ENCODE measurements around the gene TUSC2. TPM values are rescaled to one million over a fixed set of nuclear protein-coding genes. Genes with fewer than 3 reads are reported as not detected.
A peak's percentile ranks its signal among the peaks of the same experiment; 100 is the strongest.

The TUSC2 gene
- total and polyA plus RNA-seq, 2 donors (not counting 1 experiment from before 2014, with no cell fraction given) = 28.2 to 29.3 TPM

DNA sequence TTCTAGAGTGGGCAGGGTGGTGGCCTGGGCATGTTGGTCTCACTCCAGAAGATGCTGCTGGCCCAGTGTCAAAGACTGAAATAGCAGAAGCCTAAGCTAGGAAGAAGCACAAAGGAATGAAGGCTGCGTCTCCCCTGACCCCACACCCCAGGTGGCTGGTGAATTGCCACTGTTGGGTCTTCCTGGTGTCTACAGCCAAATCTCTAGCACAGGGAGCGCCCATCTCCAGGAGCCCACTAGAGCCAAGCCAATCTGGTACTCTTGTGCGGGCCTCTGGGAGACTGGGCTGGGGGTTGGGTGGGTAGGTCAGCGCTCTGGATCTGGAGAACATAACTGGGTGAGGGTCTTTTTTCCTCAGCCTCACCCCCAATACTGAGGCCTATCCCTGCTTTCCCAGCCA lies 894 bp downstream of the TUSC2 start:
- peaks cover 35% of the 10 kb centered on the region for H3K79me2 ChIP-seq (ENCODE audit: control insufficient read depth, insufficient read depth, low read length)
- H2AFZ ChIP-seq (ENCODE audit: insufficient read depth, low read depth, low read length, poor library complexity, severe bottlenecking) = no peak overlapping the region
- H3K27me3 ChIP-seq (replicated peaks in 1 of 4; ENCODE audit: control extremely low read depth in 1 of 4, control insufficient read depth in 3 of 4, insufficient read depth in 4 of 4, low read length in 3 of 4) = no peaks in the 10 kb centered on the region
- H4K20me1 ChIP-seq (ENCODE audit: control insufficient read depth, insufficient read depth, low read length, poor library complexity, severe bottlenecking) = peaks cover 25% of the 10 kb centered on the region
- peaks cover 15 to 29% of the 10 kb centered on the region in 2 donors for H3K4me1 ChIP-seq (ENCODE audit: control insufficient read depth in 2 of 2, insufficient read depth in 2 of 2, low read length in 2 of 2)
- H3K4me1 Mint-ChIP-seq = peaks cover 31% of the 10 kb centered on the region
- peak overlapping the region; percentile 87 for H3K9ac ChIP-seq (ENCODE audit: low read length)
- ChIA-PET CTCF (interaction anchor here (0.9 to 3.4 kb wide), 5 partner anchors 8 to 132 kb away, joined by 3 to 20 read pairs (median 5); partner anchors contain the start of genes HYAL3 and NAA80), POLR2A (interaction anchor here (1.9 to 2.9 kb wide), 4 partner anchors 10 to 28 kb away, joined by 6 to 27 read pairs (median 8); partner anchors contain the start of genes CYB561D2, HYAL3, NAA80 and NPRL2)
- intact Hi-C loops (cut with micrococcal nuclease) = no loop called here
- no peaks in the 10 kb centered on the region for H3K9me3 ChIP-seq (ENCODE audit: control extremely low read depth in 1 of 3, control insufficient read depth in 2 of 3, insufficient read depth in 1 of 3, low read length in 2 of 3)
- ATAC-seq (ENCODE audit: low read depth) (no peak), DNase-seq (no peak)
- H3K36me3 ChIP-seq (replicated peaks in 1 of 2; ENCODE audit: control extremely low read depth in 1 of 2, control insufficient read depth in 1 of 2, extremely low read depth in 1 of 2, insufficient read depth in 2 of 2, low read length in 1 of 2) = peaks cover 0 to 48% of the 10 kb centered on the region in 2 experiments
- H3K27ac ChIP-seq (ENCODE audit: low read length in 2 of 2) = peak overlapping the region in 1 of 2 donors; percentile 90
- peak overlapping the region; percentile 99 for H3K4me2 ChIP-seq (replicated peaks; ENCODE audit: low read depth, low read length, poor library complexity, severe bottlenecking)
- H3K9me3 Mint-ChIP-seq (ENCODE audit: insufficient read depth) = no peaks in the 10 kb centered on the region
- peak overlapping the region; percentile 15 for H3K27ac Mint-ChIP-seq
- TF ChIP-seq, protein P1, sequence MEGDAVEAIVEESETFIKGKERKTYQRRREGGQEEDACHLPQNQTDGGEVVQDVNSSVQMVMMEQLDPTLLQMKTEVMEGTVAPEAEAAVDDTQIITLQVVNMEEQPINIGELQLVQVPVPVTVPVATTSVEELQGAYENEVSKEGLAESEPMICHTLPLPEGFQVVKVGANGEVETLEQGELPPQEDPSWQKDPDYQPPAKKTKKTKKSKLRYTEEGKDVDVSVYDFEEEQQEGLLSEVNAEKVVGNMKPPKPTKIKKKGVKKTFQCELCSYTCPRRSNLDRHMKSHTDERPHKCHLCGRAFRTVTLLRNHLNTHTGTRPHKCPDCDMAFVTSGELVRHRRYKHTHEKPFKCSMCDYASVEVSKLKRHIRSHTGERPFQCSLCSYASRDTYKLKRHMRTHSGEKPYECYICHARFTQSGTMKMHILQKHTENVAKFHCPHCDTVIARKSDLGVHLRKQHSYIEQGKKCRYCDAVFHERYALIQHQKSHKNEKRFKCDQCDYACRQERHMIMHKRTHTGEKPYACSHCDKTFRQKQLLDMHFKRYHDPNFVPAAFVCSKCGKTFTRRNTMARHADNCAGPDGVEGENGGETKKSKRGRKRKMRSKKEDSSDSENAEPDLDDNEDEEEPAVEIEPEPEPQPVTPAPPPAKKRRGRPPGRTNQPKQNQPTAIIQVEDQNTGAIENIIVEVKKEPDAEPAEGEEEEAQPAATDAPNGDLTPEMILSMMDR (IDR thresholded peaks at IDR 0.05) = no peak
- no peak for TF ChIP-seq EZH2 (IDR thresholded peaks at IDR 0.05; ENCODE audit: borderline replicate concordance, insufficient read depth, low read depth, low read length, poor library complexity, severe bottlenecking)
- H3K4me3 Mint-ChIP-seq = peak overlapping the region; percentile 95
- WGBS (ENCODE audit: insufficient coverage) = 80% methylated on average over 1 of the region's 4 CpGs
- peak overlapping the region; percentile 30 to 98 (median 87) for H3K4me3 ChIP-seq (ENCODE audit: control extremely low read depth in 1 of 5, extremely low read depth in 1 of 5, insufficient read depth in 1 of 5, low read depth in 2 of 5, low read length in 4 of 5)
- H3K27me3 Mint-ChIP-seq = no peaks in the 10 kb centered on the region

DNA sequence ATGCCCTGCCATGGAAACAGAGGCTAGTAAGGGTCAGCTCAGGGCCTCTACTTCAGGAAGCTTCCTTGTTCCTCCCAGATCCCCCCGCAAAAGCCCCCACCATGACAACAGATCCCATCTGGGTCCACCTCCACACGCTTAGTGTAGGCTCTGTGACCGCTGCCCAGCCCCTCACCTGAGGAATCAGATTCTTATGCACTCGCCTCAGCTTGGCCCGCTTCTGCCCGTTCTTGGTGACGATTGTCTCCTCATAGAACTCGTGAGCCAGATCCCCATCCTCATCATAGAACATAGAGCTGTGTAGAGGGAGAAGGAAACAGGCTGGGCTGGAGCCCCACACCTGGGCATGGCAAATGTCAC lies 1.9 kb downstream of the TUSC2 start:
- Mint-ChIP-seq H3K27me3 (no peaks in the 10 kb centered on the region), H3K9me3 (ENCODE audit: insufficient read depth) (no peaks in the 10 kb centered on the region), H3K4me1 (peaks cover 33% of the 10 kb centered on the region), H3K27ac (no peak overlapping the region), H3K4me3 (peak overlapping the region; percentile 26)
- H3K9me3 ChIP-seq (ENCODE audit: control extremely low read depth in 1 of 3, control insufficient read depth in 2 of 3, insufficient read depth in 1 of 3, low read length in 2 of 3) = peaks cover 0 to 3% (median 0%) of the 10 kb centered on the region in 3 donors
- H3K79me2 ChIP-seq (ENCODE audit: control insufficient read depth, insufficient read depth, low read length) = peaks cover 26% of the 10 kb centered on the region
- H3K27ac ChIP-seq (ENCODE audit: low read length in 2 of 2) = no peak overlapping the region
- H3K4me1 ChIP-seq (ENCODE audit: control insufficient read depth in 2 of 2, insufficient read depth in 2 of 2, low read length in 2 of 2) = peaks cover 19 to 35% of the 10 kb centered on the region in 2 donors
- CTCF ChIA-PET = interaction anchor here (3.2 to 3.4 kb wide), 2 partner anchors 11 to 27 kb away, joined by 11 to 20 read pairs; partner anchors contain the start of genes HYAL3 and NAA80
- H3K27me3 ChIP-seq (replicated peaks in 1 of 4; ENCODE audit: control extremely low read depth in 1 of 4, control insufficient read depth in 3 of 4, insufficient read depth in 4 of 4, low read length in 3 of 4) = no peaks in the 10 kb centered on the region
- intact Hi-C loops (cut with micrococcal nuclease) = no loop called here
- H2AFZ ChIP-seq (ENCODE audit: insufficient read depth, low read depth, low read length, poor library complexity, severe bottlenecking) = no peak overlapping the region
- no peak overlapping the region for H3K9ac ChIP-seq (ENCODE audit: low read length)
- POLR2A ChIA-PET = interaction anchor here (1.2 to 2.6 kb wide), 2 partner anchors 11 to 24 kb away, joined by 3 to 7 read pairs; partner anchors contain the start of genes CYB561D2 and NPRL2
- no peak for TF ChIP-seq EZH2 (IDR thresholded peaks at IDR 0.05; ENCODE audit: borderline replicate concordance, insufficient read depth, low read depth, low read length, poor library complexity, severe bottlenecking)
- TF ChIP-seq, protein P1 (IDR thresholded peaks at IDR 0.05) = no peak
- peaks cover 0 to 38% of the 10 kb centered on the region in 2 experiments for H3K36me3 ChIP-seq (replicated peaks in 1 of 2; ENCODE audit: control extremely low read depth in 1 of 2, control insufficient read depth in 1 of 2, extremely low read depth in 1 of 2, insufficient read depth in 2 of 2, low read length in 1 of 2)
- WGBS (ENCODE audit: insufficient coverage) = 87% methylated on average over 3 of the region's 8 CpGs
- H4K20me1 ChIP-seq (ENCODE audit: control insufficient read depth, insufficient read depth, low read length, poor library complexity, severe bottlenecking) = peaks cover 15% of the 10 kb centered on the region
- no peak for DNase-seq
- no peak overlapping the region for H3K4me3 ChIP-seq (ENCODE audit: control extremely low read depth in 1 of 5, extremely low read depth in 1 of 5, insufficient read depth in 1 of 5, low read depth in 2 of 5, low read length in 4 of 5)
- no peak for ATAC-seq (ENCODE audit: low read depth)
- no peak overlapping the region for H3K4me2 ChIP-seq (replicated peaks; ENCODE audit: low read depth, low read length, poor library complexity, severe bottlenecking)
